Measurements from ENCODE around the gene CCDC175.

- TF ChIP-seq EZH2 (IDR thresholded peaks at IDR 0.05), result no peak
- TF ChIP-seq, protein P1, sequence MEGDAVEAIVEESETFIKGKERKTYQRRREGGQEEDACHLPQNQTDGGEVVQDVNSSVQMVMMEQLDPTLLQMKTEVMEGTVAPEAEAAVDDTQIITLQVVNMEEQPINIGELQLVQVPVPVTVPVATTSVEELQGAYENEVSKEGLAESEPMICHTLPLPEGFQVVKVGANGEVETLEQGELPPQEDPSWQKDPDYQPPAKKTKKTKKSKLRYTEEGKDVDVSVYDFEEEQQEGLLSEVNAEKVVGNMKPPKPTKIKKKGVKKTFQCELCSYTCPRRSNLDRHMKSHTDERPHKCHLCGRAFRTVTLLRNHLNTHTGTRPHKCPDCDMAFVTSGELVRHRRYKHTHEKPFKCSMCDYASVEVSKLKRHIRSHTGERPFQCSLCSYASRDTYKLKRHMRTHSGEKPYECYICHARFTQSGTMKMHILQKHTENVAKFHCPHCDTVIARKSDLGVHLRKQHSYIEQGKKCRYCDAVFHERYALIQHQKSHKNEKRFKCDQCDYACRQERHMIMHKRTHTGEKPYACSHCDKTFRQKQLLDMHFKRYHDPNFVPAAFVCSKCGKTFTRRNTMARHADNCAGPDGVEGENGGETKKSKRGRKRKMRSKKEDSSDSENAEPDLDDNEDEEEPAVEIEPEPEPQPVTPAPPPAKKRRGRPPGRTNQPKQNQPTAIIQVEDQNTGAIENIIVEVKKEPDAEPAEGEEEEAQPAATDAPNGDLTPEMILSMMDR (IDR thresholded peaks at IDR 0.05), result peak; percentile 95
- TF ChIP-seq EZH2phosphoT487 (IDR thresholded peaks at IDR 0.05), result no peak
These were observed 69.4 kb downstream of the CCDC175 start for GRCh38 chr14:59507063-59507751.

Data from neural progenitor cell (in vitro differentiated cells).